ENCODE data around the gene SMS. TPM values are rescaled to one million over a fixed set of nuclear protein-coding genes. Genes with fewer than 3 reads are reported as not detected.

The SMS gene
- total RNA-seq, 1 donor from 2014 or later: 66.3 TPM

DNA sequence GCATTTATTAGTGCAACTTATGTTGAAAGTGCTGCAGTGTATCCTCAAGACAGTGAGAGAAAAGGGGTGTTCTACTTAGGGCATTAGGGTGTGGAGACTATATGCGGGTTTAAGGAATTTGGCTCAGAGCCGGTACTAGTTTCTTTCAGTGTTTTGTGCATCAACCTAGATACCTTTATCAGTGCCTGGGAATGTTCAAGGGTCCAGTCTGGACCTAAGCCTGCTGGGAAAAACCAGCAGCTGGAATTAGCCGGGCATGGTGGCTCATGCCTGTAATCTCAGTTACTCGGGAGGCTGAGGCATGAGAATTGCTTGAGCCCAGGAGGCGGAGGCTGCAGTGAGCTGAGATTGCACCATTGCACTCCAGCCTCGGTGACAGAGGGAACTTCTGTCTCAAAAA, 99.0 kb downstream of the SMS start:
- Mint-ChIP-seq H3K9me3 (no peaks in the 10 kb centered on the region), H3K4me3 (no peak overlapping the region), H3K27me3 (no peaks in the 10 kb centered on the region), H3K36me3 (ENCODE audit: low read depth) (no peaks in the 10 kb centered on the region), H3K4me1 (no peaks in the 10 kb centered on the region), H3K27ac (no peak overlapping the region)
- ATAC-seq (ENCODE audit: low read depth) (no peak), DNase-seq (no peak)
- TF ChIP-seq CTCF (IDR thresholded peaks at IDR 0.05): no peak
- POLR2A ChIA-PET: no interaction called here
- intact Hi-C loops (cut with micrococcal nuclease): no loop called here
- CTCF ChIA-PET: no interaction called here

GRCh38 chrX:22040184-22040583, 99.7 kb downstream of the SMS start:
- DNase-seq: no peak
- no peaks in the 10 kb centered on the region for H3K4me1 Mint-ChIP-seq
- no peak for ATAC-seq (ENCODE audit: low read depth)
- intact Hi-C loops (cut with micrococcal nuclease): no loop called here
- POLR2A ChIA-PET: no interaction called here
- no peak overlapping the region for H3K27ac Mint-ChIP-seq
- no peaks in the 10 kb centered on the region for H3K9me3 Mint-ChIP-seq
- no peaks in the 10 kb centered on the region for H3K27me3 Mint-ChIP-seq
- TF ChIP-seq CTCF (IDR thresholded peaks at IDR 0.05): no peak
- no peak overlapping the region for H3K4me3 Mint-ChIP-seq
- CTCF ChIA-PET: no interaction called here
- no peaks in the 10 kb centered on the region for H3K36me3 Mint-ChIP-seq (ENCODE audit: low read depth)

GRCh38 chrX:22041907-22042530, 101.5 kb downstream of the SMS start:
- Mint-ChIP-seq H3K9me3 (no peaks in the 10 kb centered on the region), H3K36me3 (ENCODE audit: low read depth) (no peaks in the 10 kb centered on the region), H3K27ac (no peak overlapping the region), H3K4me1 (no peaks in the 10 kb centered on the region), H3K4me3 (no peak overlapping the region), H3K27me3 (no peaks in the 10 kb centered on the region)
- ATAC-seq (ENCODE audit: low read depth): no peak
- intact Hi-C loops (cut with micrococcal nuclease): no loop called here
- no peak for TF ChIP-seq CTCF (IDR thresholded peaks at IDR 0.05)
- CTCF ChIA-PET: no interaction called here
- POLR2A ChIA-PET: no interaction called here
- no peak for DNase-seq

DNA sequence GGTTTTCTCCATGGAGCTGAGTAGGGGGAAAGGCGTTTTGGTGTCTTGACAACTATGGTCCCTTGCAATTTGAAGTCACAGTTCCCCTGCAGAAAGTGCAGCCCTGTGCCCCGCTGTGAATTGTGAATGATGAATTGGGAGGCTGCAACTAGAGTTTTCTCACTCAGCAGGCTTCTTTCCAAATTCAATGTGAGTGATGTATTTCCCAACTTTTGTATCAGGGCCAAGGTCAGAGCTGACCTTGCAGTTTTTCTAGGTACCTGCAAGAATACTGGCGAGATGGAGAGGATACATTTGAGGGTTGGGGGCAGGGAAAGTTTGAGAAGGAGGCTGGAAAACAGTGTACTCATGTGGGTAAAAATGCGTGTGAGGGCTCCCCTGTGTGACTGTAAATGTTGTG, 103.4 kb downstream of the SMS start:
- Mint-ChIP-seq H3K4me3 (no peak overlapping the region), H3K4me1 (no peaks in the 10 kb centered on the region), H3K27me3 (no peaks in the 10 kb centered on the region), H3K9me3 (no peaks in the 10 kb centered on the region), H3K36me3 (ENCODE audit: low read depth) (no peaks in the 10 kb centered on the region), H3K27ac (no peak overlapping the region)
- ChIA-PET POLR2A (no interaction called here), CTCF (no interaction called here)
- no peak for TF ChIP-seq CTCF (IDR thresholded peaks at IDR 0.05)
- ATAC-seq (ENCODE audit: low read depth) (no peak), DNase-seq (no peak)
- intact Hi-C loops (cut with micrococcal nuclease): no loop called here

Other genes with a start within 250 kb of the SMS start
- not detected in 2 replicates for gene SMPX, start 182.6 kb upstream of the SMS start, total RNA-seq
- 7.9 and 9.0 TPM in 2 replicates for gene MBTPS2, start 101.1 kb upstream of the SMS start, total RNA-seq
- gene YY2, start 84.7 kb upstream of the SMS start, total RNA-seq: 1.5 and 2.3 TPM in 2 replicates
- 0.27 and 0.49 TPM in 2 replicates for gene PHEX, start 91.6 kb downstream of the SMS start, total RNA-seq

Data from activated B cell treated with CpG ODN at 0.5 μM for 24 hours (primary cell).